22Rv1 (cell line): ENCODE measurements around the gene STK17B.
"Not testable (repeated sequence)": the region's sequence is repeated elsewhere in the genome, so short reads cannot be mapped to it uniquely, and the experiment has no call there.

Source experiments
- H3K27ac ChIP-seq: fragments of 450-650 bp; 2 replicates; pipeline ENCODE4 v1.5.1; 2017
- ZFX ChIP-seq: fragments of 450-650 bp; IDR thresholded peaks from 2 replicates; pipeline ENCODE4 v1.6.1; 2017; ENCODE audit warnings: antibody characterized with exemption, borderline replicate concordance
- TF ChIP-seq, protein P1 (sequence below): fragments of 450-650 bp; IDR thresholded peaks from 2 replicates; pipeline ENCODE4 v1.5.1; 2017; ENCODE audit warnings: mild to moderate bottlenecking

Gene STK17B

DNA sequence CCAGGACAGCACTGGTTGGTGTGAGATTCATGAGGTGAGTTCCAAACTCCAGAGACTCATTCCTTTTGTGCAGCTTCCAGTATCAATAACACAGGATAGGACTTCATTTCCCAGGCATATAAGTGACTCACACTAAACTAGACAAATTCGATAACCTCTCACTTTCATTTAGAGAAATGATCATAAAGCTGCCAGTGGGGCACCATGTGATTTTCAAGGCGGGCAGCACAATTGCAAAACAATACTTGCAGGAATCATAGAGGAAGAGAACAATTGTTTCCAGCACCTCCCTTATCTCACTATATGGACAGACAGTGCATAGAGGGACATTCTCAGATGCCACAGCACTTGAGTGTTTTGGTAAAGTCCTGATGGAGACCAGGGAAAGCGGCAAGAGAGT, 71.5 kb downstream of the STK17B start:
- no peak for TF ChIP-seq ZFX
- TF ChIP-seq, protein P1, sequence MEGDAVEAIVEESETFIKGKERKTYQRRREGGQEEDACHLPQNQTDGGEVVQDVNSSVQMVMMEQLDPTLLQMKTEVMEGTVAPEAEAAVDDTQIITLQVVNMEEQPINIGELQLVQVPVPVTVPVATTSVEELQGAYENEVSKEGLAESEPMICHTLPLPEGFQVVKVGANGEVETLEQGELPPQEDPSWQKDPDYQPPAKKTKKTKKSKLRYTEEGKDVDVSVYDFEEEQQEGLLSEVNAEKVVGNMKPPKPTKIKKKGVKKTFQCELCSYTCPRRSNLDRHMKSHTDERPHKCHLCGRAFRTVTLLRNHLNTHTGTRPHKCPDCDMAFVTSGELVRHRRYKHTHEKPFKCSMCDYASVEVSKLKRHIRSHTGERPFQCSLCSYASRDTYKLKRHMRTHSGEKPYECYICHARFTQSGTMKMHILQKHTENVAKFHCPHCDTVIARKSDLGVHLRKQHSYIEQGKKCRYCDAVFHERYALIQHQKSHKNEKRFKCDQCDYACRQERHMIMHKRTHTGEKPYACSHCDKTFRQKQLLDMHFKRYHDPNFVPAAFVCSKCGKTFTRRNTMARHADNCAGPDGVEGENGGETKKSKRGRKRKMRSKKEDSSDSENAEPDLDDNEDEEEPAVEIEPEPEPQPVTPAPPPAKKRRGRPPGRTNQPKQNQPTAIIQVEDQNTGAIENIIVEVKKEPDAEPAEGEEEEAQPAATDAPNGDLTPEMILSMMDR, result no peak
- H3K27ac ChIP-seq, result no peak overlapping the region

DNA sequence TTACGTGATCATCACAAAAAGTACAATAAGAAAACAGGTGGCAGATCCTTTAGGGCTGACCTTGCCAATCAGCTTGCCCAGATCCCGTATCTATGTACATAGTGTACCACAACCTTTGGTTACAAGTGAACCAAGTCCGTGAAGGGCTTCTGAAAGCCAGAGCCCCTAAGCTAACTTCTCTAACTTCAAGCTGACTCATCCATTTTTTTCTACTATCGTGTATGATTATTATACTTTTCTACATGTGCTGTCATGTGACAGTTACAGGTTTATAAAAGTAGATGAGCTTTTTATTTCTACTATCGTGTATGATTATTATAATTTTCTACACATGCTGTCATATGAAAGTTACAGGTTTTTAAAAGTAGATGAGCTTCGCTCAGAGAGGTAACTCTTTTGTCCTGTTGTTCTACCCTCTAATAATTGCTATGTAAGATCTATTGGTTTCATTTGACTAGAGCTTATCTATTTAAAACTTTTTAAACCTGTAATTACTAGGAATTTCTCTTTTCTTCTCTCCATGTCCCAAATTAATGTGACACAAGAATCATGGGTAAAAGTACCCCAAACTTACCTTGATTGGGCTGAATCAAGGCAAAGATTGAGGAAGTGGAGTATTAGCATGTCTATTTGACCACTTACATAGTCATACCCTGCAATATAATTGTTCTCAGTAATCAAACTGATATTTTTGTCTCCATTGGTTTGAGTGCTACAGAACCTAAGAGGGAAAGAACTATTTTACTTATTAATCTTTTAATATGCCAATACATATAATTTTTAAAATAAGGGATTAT, 73.3 kb downstream of the STK17B start:
- H3K27ac ChIP-seq, result no peak overlapping the region
- no peak for TF ChIP-seq ZFX
- TF ChIP-seq, protein P1, result no peak

DNA sequence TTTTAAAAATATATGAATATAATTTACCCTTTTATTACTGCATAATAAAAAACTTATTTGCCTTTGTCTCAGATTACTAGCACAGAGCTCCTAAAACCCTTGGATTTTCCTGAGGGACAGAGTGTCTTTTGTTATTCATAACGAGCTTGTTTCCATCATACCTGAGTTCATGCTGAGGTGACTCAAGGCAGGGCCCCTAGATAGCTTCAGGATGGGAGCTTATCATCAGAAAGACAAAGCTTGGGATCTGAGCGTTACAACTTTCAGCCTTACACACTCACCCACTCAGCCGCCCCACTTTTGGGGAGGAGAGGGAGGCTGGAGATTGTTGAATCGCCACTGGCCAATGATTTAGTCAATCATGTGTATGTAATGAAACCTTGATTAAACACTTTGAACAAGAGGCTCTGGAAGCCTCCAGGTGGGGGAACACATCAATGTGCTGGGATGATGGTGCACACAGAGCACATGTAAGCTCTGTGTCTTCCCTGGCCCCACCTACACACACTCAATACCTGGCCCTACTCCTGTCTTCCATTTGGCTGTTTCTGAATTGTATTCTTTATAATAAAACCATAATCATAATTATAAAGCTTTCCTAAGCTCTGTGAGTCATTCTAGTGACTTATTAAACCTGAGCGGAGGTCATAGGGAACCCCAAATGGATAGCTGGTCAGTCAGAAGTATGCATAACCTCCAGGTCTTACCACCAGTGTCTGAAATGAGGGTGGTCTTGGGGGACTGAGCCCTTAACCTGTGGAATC, 74.2 kb downstream of the STK17B start:
- no peak for TF ChIP-seq ZFX
- TF ChIP-seq, protein P1, result no peak
- H3K27ac ChIP-seq, result no peak overlapping the region

DNA sequence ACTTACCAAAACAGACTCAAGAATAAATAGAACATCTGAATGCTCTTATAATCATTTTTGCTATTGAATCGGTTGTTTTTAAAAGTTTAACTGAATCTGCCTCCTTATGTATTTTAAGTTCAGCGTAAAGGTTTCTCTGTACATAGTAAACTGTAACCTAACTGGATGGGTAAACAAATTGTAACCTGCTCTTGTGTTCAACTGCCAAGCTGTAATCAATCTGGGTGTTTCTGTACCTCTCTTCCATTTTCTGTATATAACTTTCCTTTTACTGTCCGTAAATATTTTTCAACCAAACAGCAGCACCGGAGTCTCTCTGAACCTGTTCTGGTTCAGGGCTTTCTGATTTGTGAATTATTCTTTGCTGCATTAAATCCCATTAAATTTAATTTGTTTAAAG, 75.1 kb downstream of the STK17B start:
- no peak for TF ChIP-seq ZFX
- TF ChIP-seq, protein P1, result no peak
- H3K27ac ChIP-seq, result no peak overlapping the region

DNA sequence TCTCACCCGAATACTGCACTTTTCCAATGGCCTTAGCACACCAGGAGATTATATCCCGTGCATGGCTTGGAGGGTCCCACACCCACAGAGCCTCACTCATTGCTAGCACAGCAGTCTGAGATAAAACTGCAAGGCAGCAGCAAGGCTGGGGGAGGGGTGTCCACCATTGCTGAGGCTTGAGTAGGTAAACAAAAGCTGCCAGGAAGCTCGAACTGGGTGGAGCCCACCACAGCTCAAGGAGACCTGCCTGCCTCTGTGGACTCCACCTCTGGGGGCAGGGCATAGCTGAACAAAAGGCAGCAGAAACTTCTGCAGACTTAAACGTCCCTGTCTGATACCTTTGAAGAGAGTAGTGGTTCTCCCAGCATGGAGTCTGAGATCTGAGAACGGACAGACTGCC, 81.9 kb downstream of the STK17B start:
- not testable (repeated sequence) for H3K27ac ChIP-seq

DNA sequence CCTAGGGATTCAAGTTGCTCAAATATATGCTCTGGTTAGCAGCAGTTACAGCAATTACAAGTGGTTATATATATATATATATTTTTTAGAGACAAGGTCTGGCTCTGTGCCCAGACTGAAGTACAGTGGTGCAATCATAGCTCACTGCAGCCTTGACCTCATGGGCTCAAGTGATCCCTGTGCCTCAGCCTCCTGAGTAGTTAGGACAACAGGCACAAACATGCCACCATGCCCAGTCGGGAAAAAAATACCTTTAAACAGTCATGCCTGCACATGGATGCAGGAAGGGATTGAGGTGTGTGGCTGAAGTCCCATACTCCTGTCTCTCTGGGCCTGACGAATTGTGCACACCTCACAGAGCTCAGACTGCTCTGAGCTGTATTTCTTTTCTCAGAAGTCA, 83.2 kb downstream of the STK17B start:
- no peak overlapping the region for H3K27ac ChIP-seq
- TF ChIP-seq ZFX, result no peak
- TF ChIP-seq, protein P1, result no peak

DNA sequence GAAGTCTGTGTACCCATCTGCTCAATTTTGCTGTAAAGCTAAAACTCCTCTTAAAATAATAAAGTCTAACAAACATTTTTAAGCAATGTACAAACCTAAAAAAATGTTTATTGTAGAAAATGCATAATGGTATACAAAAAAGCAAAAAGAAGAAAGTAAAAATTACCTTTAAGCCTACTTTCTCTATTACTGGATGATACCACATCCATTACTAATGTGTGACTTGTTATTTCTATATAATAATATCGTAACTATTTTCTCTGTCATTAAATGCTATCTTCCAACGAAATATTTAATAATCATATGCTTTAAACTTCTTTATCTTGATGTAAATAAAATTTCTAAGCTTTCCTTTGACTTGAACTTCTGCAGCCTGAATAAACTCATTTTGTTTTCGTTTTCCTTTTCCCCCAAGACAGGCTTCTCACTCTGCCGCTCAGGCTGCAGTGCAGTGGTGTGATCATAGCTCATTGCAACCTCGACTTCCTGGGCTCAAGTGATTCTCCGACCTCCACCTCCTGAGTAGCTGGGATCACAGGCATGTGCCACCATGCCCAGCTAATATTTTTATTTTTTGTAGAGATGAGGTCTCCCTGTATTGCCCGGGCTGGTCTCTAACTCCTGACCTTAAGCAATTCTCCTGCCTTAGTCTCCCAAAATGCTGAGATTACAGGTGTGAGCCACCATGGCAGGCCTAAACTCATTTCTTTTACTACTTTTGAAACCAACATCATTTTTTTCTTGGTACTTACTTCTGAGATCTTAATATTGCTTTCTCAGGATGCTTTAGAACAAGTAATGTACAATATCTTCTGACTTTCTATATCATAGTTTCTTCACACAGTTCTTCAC, 84.6 kb downstream of the STK17B start:
- TF ChIP-seq ZFX, result no peak
- TF ChIP-seq, protein P1, result no peak
- H3K27ac ChIP-seq, result no peak overlapping the region
